ENCODE results near the gene PPBP.
A peak's percentile ranks its signal among the peaks of the same experiment; 100 is the strongest.

Gene PPBP

GRCh38 chr4:73988061-73988460 lies at the start of gene PPBP:
PPBP (minus strand) TSS chr4:73988190; CDS start chr4:73988103, 87 bp downstream.
- DNase-seq, result no peak

DNA sequence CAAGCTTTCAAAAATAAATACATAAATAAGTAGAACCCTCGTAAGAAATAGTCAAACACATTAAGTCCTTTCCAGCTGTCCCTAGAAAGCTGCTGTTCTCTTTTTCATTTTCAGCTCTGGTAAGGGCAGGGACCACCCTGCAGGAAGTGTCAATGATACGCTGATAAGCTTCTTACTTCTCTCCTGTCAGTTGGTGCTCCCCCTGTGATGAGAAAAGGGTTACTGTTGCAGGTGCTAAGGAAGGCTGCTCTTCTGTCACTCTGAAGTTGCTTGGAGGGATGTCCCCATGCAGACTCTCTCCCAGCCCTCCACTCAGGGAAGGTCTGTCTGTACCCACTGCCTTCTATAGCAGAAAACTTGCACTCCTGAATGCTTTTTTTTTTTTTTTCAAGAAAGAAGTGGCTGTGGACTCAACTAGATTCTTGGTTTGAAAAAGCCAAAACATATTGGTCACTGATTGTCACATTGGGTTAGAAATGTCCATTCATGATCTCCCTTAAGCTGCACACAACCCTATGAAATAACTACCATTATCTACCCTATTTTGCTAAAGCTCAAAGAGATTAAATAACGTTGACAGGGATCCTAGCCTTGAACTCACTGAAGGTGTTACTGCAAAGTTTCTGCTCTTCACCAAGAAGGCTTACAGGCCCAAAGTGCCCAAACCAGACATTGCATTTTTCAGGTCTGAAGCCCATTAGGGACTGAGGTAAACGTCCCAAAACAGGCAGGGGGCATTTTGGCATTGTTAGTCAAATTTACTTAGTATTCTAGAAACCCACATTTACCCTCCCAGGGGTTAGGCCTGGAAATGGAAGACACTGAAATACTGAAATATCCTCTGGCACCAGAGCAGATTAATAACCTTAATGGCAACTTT lies 49.3 kb upstream of the PPBP start:
- DNase-seq, result no peak

- no peak for DNase-seq
Observed at GRCh38 chr4:74033739-74034138, 45.7 kb upstream of the PPBP start.

GRCh38 chr4:74032064-74032463 lies 44.1 kb upstream of the PPBP start:
- peak; percentile 61 for DNase-seq

DNA sequence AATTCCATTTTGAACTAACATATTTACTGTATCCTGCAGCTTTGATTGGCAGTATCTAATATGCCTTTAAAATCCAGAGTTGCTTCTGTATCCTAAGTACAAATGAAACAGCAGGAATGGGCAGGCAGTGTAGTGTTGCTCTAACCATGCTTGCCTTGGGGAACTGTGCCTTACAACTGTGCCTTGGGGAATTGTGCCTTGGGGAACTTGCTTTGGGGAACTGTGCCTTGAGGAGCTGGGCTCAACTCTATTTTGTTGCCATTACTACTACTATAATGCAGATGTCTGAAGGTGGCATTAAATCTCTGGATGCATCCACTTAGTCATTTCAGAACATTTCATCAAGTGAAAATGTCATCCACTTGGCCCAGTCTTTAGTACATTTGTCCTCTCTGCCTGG lies 43.6 kb upstream of the PPBP start:
- DNase-seq, result no peak

GRCh38 chr4:74030285-74030684 lies 42.3 kb upstream of the PPBP start:
- DNase-seq, result no peak

GRCh38 chr4:74028504-74028903 lies 40.5 kb upstream of the PPBP start:
- DNase-seq, result no peak

- DNase-seq, result no peak
Observed at GRCh38 chr4:74023709-74024108, 35.7 kb upstream of the PPBP start.

GRCh38 chr4:74021601-74022000 lies 33.6 kb upstream of the PPBP start:
- DNase-seq, result no peak

DNA sequence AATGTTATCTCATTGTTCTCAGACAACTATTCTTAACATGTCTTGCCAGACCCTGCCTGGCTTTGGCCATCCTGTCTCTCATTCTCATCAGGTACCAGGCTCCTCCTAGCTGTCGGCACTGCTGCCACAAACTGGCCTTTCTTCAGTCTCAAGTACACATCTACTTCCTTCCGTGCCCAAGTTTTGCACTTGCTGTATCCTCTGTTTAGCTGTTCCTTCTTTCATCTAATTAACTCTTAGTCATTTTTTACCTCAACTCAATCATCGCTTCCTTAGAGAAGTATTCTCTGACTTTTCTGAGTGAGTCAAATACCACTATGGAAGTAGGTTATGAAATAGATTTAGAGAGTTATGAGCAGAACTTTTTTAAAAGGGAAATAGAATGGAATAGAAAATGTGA lies 30.8 kb upstream of the PPBP start:
- DNase-seq, result no peak

DNA sequence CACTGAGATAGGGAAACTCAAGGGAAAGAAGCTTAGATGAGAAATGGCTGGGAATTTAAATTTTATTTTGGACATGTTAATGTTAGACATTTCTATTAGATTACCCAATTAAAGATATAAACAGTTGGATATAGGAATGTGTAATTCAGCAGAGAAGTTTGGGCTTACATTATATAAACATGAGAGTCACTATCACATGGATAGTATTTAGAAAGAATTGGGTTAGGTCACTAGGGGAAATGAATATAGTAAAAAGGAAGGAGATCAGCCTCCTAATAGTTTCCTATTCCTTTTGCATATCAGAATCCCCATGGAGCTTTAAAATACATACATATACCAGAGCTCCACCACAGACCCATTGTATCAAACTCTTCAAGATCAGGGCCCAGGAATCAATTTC lies 30.1 kb upstream of the PPBP start:
- no peak for DNase-seq

GRCh38 chr4:74016068-74016467 lies 28.1 kb upstream of the PPBP start:
- peak; percentile 41 for DNase-seq

DNA sequence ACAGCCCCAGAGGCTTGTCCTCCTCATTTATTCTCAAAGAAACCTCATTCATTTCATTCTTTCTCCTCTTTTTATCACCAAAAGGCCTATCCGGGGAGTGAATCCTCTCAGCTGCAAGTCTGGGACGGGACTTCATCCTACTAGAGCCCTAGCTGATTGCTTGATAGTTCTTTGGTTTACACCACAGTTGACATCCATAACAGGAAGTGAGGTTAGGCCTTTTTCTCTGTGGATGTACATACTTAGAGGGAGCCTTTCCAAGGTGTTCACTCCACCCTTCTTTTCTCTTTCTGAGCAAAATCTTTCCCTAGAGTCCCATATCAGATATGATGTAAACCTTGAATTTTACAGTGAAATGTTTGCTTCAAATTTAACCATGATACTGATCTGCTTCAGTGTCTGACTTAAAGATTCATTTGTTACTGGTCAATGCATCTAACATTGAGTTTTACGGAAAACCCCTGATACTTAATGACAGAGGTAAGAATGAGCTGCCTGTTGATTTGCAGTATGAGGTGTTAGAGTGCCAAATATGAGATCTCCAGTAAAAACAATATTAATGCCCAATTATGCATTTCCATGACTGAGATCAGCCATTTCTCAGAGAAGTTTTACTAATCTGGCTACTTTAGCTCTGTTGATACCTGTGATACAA lies 27.3 kb upstream of the PPBP start:
- DNase-seq, result no peak

GRCh38 chr4:74014332-74014731 lies 26.3 kb upstream of the PPBP start:
- DNase-seq, result no peak

GRCh38 chr4:74013264-74013663 lies 25.3 kb upstream of the PPBP start:
- DNase-seq, result no peak

DNA sequence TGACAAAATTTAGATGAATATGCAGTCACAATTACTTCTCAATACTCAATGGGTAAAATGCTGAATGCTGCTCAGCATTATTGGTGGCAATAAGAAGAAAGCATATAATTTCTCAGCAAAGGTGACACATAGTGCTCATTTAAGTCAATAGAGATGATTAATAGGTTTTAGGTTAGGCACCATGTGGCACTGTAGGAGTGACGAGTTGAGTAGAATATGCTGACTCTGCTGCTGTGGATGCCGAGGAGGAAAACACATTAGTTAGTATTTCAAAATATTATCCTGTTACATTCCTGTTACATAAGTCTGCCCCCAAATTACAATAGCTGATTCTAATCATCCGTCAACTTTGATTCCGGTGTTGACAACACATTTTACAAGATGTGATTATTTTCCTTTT lies 24.1 kb upstream of the PPBP start:
- no peak for DNase-seq

GRCh38 chr4:74009307-74009706 lies 21.3 kb upstream of the PPBP start:
- DNase-seq, result no peak

- DNase-seq, result no peak
Observed at GRCh38 chr4:74006009-74006476, 18.1 kb upstream of the PPBP start.

- DNase-seq, result no peak
Observed at GRCh38 chr4:74005528-74005927, 17.5 kb upstream of the PPBP start.

- DNase-seq, result no peak
Observed at GRCh38 chr4:74004668-74005067, 16.7 kb upstream of the PPBP start.

DNA sequence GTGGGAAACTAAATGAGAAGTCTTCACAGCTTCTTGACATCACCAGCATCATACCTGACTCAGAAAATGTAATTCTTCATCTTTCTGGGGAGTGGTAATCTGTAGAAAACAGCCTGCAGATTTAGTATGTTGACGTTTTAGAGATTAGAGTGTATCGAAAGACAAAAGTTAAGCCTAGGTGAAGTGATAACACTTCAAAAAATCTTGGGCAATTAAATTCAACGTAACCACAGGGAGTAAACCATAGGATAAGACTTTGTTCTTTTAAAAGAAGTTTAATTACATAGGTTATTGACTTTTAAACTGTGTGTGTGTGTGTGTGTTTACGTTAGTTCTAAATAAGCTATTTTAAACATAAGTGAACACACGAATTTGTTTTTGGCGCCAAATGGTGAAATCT lies 12.3 kb upstream of the PPBP start:
- DNase-seq, result no peak

DNA sequence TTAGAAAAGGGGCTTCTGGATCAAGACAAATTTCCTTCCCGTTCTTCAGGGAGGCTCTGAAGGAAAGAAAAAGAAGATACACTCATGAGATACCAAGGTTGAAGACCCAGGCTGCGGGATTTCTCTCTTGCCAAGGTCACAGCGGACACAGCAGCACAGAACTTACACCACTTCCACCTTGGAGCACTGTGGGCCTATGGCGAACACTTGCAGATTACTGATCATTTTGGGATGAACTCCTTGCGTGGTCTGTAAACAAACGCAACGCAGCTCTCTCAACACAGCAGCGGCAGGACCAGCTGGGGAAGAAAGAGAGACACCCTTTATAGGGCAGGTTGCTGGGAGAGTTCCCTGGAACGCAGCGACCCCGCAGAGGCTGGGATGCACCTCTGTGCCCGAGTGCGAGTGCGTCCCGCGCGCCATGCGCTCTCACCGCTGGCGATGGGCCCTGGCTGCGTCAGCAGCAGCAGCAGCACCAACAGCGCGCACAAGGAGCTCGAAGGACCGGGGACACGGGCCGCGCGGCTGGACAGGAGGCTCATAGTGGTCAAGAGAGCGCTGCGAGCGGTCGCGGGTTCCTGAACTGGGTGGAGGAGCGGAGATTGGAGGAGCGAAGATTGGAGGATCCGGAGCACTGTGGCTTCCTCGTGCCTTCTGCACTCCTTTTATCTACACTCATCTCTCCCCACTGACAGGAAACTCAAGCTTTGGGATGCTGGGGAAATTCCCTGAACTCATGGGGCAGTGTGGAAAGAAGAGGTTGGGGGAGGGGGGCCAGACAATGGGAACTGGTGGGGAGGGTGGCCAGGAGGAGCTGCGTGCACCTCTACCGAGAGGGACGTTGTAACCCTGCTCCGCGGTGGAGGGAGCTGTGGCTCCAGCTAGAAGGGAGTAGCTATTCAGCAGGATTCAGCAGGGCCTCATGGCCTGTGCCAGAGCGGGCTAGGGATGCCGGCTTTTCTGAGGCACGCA lies 10.3 kb upstream of the PPBP start, which contains the start of gene CXCL5:
TSS of gene CXCL5 (minus strand) at position 638 of the 972 bp plus-strand sequence. CDS start at position 542, 96 bp downstream.
- DNase-seq, result no peak

DNA sequence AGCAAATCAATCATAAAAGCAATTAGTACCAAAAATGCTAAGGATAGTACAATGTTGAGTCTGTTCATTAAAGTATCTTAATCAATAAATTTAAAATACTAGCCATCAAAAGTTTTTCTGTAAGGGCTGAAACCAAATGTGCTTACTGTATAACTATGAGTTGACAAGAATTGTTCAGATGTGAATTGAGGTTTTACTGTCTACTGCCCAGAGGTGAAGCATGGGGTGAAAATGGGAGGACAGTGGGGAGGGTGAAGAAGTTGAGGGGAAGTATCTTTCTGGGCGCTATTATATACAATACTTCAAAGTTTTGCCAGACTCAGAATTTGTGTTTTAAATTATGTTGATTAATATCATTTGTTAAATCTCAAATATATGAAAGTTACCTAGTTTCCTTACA lies 4.1 kb upstream of the PPBP start:
- no peak for DNase-seq
